Activated CD4-positive, alpha-beta T cell treated with anti-CD3 and anti-CD28 coated beads for 36 hours (primary cell): ENCODE measurements around the gene CDR2. TPM values are rescaled to one million over a fixed set of nuclear protein-coding genes. Genes with fewer than 3 reads are reported as not detected.

Experiments
- ATAC-seq: fragments of 200-7000 bp; cut with Tn5 transposase; one replicate; pipeline ENCODE4 v1.10.0; 2021; ENCODE audit warnings: mild to moderate bottlenecking, moderate library complexity
- CTCF ChIA-PET: fragments of 350-600 bp; sonication (Branson Sonifier 250); formaldehyde crosslinking; loops from one replicate; lab custom pipeline; 2021; ENCODE audit warnings: antibody characterized with exemption; lab: Charles Lee
- POLR2A ChIA-PET: fragments of 350-600 bp; sonication (Branson Sonifier 250); formaldehyde crosslinking; loops from one replicate; lab custom pipeline; 2021; ENCODE audit warnings: antibody characterized with exemption, inconsistent platforms; lab: Charles Lee
- DNase-seq: peaks from one replicate; pipeline ENCODE4 v3.0.0-alpha.2; 2020
- H3K27ac Mint-ChIP-seq: one replicate; pipeline ENCODE4 v1.8.0; 2021; ENCODE audit warnings: mixed read lengths
- H3K27me3 Mint-ChIP-seq: one replicate; pipeline ENCODE4 v1.8.0; 2021; ENCODE audit warnings: mixed read lengths
- H3K36me3 Mint-ChIP-seq: one replicate; pipeline ENCODE4 v1.8.0; 2021; ENCODE audit warnings: low read depth, mixed read lengths
- H3K4me1 Mint-ChIP-seq: one replicate; pipeline ENCODE4 v1.8.0; 2021; ENCODE audit warnings: mixed read lengths
- H3K4me3 Mint-ChIP-seq: one replicate; pipeline ENCODE4 v1.8.0; 2021; ENCODE audit warnings: mild to moderate bottlenecking, moderate library complexity, mixed read lengths
- H3K9me3 Mint-ChIP-seq: one replicate; pipeline ENCODE4 v1.8.0; 2021; ENCODE audit warnings: low read depth, mixed read lengths
- intact Hi-C, 2 experiments: fragments of 100-400 bp; cut with DNase I in 1 of 2; cut with micrococcal nuclease in 1 of 2; formaldehyde crosslinking; loops; one replicate each; pipeline versions ENCODE4 v1.14.2 to v1.15.1; 2022 to 2024; cut with DNase I, micrococcal nuclease
- total RNA-seq, 2 experiments: library from RNA; stranded (reverse); gene quantifications; one replicate each; pipeline ENCODE4 v1.2.3, GENCODE V29; 2021

CDR2 gene
- total RNA-seq, 2 experiments from 2014 or later = 29.5 to 33.7 TPM

GRCh38 chr16:22317001-22317530, 57.4 kb downstream of the CDR2 start:
- no peak for ATAC-seq
- H3K36me3 Mint-ChIP-seq = peaks cover 39% of the 10 kb centered on the region
- intact Hi-C loops = loop anchor here in 1 of 2 experiments (5.0 to 10.0 kb wide), 2 partner anchors 100 to 1162 kb away; partner anchors contain the start of genes DNAH3 and LDAF1

DNA sequence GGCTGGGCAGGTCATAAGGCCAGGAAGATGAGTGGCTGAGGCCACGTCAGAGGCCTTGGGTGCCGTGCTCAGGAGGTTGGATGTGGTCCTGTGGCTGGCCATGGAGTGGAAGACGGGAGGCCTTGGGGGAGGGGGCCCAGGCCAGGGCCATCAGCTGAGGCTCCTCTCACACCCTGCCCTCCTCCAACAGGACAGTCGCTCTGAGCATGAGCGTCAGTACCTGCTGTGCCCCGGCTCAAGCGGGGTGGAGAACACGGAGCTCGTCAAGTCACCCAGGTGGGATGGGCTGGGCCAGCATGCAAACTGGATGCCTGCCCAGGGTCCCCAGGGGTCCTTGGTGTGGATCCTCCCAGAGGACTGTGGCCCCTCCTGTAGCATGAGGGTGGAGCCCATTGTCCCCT, 58.0 kb downstream of the CDR2 start:
- Mint-ChIP-seq H3K9me3 (no peaks in the 10 kb centered on the region), H3K4me1 (peaks cover 4% of the 10 kb centered on the region), H3K36me3 (peaks cover 40% of the 10 kb centered on the region), H3K27me3 (no peaks in the 10 kb centered on the region), H3K4me3 (no peak overlapping the region), H3K27ac (no peak overlapping the region)
- ATAC-seq (no peak), DNase-seq (no peak)
- ChIA-PET CTCF (no interaction called here), POLR2A (no interaction called here)
- intact Hi-C loops = loop anchor here in 1 of 2 experiments (5.0 to 10.0 kb wide), 2 partner anchors 101 to 1162 kb away; partner anchors contain the start of genes DNAH3 and LDAF1

More at GRCh38 chr16:22317001-22317530, 57.4 kb downstream of the CDR2 start:
- ChIA-PET POLR2A (no interaction called here), CTCF (no interaction called here)
- no peak for DNase-seq
- Mint-ChIP-seq H3K27me3 (no peaks in the 10 kb centered on the region), H3K27ac (peak overlapping the region; percentile 31), H3K4me3 (no peak overlapping the region), H3K9me3 (no peaks in the 10 kb centered on the region), H3K4me1 (peaks cover 4% of the 10 kb centered on the region)

DNA sequence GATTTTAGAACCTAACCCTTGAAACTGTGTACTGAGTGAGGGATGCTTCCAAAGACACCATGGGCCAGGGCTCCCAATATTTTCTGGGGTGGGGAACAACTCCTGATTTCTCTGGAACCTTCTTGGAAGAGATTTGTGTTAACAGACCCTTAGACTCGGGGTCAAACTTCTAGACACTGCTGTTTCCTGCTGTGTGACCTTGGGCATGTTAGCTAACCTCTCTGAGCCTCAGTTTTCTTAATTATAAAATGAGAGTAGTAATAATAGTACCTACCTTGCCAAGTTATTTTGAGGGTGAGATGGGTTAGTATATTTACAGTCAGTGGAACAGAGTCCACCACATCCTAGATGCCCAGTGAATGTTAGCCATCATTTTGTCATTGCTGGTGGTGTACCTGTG, 58.4 kb downstream of the CDR2 start:
- no peaks in the 10 kb centered on the region for H3K27me3 Mint-ChIP-seq
- POLR2A ChIA-PET = no interaction called here
- no peaks in the 10 kb centered on the region for H3K9me3 Mint-ChIP-seq
- peaks cover 36% of the 10 kb centered on the region for H3K36me3 Mint-ChIP-seq
- intact Hi-C loops = loop anchor here in 1 of 2 experiments (5.0 to 10.0 kb wide), 2 partner anchors 101 to 1161 kb away; partner anchors contain the start of genes DNAH3 and LDAF1
- peaks cover under 1% of the 10 kb centered on the region for H3K4me1 Mint-ChIP-seq
- no peak overlapping the region for H3K27ac Mint-ChIP-seq
- DNase-seq (no peak), ATAC-seq (no peak)
- no peak overlapping the region for H3K4me3 Mint-ChIP-seq
- CTCF ChIA-PET = no interaction called here

DNA sequence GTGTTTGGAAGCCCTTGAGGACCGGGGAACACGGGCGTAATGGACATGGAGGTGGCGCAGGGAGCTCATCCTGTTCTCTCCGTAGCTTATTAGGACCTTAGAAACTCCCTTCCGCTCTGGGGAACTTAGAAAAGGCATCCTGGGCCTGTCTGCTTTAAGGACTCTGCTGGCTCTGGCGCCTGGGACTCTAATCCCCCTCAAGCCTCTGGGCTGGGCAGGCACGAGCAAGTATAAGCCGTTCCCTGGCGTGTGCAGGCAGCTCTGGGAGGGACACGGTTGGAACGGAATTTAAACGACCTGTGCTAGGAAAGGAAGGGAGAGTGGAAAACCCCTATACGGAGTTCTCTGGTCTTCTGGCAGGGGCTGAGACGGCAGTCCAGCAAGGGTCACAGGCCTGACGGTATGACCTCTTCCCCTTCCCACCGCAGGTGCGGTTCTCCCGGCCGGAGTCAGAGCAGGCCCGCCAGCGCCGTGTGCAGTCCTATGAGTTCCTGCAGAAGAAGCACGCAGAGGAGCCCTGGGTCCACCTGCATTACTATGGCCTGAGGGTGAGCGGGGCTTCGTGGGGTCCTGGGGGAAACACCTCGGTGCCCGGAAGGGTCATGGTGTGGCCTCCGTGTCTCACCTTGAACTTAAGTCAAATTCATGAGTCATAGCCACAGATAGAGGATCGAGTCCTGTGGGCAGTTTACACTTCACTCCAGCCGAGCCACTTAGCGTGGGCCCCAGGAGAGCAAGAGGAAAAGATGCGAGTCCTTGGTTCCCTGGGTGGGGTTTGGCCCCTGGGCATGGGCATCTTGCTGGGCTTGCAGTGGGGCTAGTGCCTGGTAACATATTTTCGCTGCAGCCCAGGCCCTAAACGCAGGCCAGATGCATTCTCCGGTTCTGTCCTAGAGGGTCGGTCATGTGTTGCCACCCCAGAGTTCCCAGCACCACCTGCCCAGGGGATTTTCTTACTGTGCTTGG, 59.5 kb downstream of the CDR2 start:
- ChIA-PET POLR2A (no interaction called here), CTCF (interaction anchor here (0.6 to 0.7 kb wide), 3 partner anchors 53 to 126 kb away, joined by 3 read pairs; no protein-coding TSS in a partner anchor)
- no peaks in the 10 kb centered on the region for H3K4me1 Mint-ChIP-seq
- no peak for ATAC-seq
- H3K27me3 Mint-ChIP-seq = no peaks in the 10 kb centered on the region
- H3K36me3 Mint-ChIP-seq = peaks cover 30% of the 10 kb centered on the region
- H3K9me3 Mint-ChIP-seq = no peaks in the 10 kb centered on the region
- DNase-seq = no peak
- intact Hi-C loops = loop anchor here in 1 of 2 experiments (5.0 to 10.0 kb wide), 3 partner anchors 102 to 1160 kb away; partner anchors contain the start of genes DNAH3 and LDAF1
- H3K4me3 Mint-ChIP-seq = no peak overlapping the region
- H3K27ac Mint-ChIP-seq = no peak overlapping the region

DNA sequence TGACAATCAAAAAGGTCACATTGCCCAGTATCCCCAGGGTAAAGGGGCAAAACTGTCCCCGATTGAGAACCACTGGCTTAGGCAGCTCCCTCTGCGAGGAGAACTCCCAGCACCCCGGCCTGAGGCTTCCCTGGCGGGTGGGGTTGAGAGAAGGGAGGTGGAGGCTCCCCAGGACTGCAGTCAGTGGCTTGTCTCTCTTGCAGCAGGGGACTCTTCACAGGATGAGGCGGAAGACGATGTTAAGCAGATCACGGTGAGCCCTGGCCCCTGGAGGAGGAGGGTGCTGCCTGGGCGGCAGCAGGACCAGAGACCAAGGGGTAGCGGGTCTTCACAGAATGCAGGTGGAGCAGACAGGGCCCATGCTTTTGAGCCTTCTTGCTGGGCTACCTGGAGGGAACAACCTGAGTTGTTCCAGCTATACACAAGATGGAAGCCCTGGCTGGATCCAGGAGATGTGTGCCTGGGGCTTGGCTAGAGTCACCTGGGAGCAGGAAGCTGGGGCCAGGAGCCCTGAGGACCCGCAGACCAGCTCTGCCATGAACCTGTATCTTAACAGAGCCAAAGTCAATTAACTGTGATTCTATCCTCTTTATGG, 60.4 kb downstream of the CDR2 start:
- peaks cover 29% of the 10 kb centered on the region for H3K36me3 Mint-ChIP-seq
- POLR2A ChIA-PET = no interaction called here
- H3K27me3 Mint-ChIP-seq = no peaks in the 10 kb centered on the region
- no peaks in the 10 kb centered on the region for H3K4me1 Mint-ChIP-seq
- CTCF ChIA-PET = interaction anchor here (0.6 to 1.0 kb wide), 4 partner anchors 14 to 125 kb away, joined by 3 read pairs; no protein-coding TSS in a partner anchor
- ATAC-seq = no peak
- peak overlapping the region; percentile 13 for H3K27ac Mint-ChIP-seq
- H3K9me3 Mint-ChIP-seq = no peaks in the 10 kb centered on the region
- intact Hi-C loops = loop anchor here in 1 of 2 experiments (5.0 to 10.0 kb wide), 2 partner anchors 747 to 1159 kb away; partner anchors contain the start of genes DNAH3 and LDAF1
- DNase-seq = no peak
- H3K4me3 Mint-ChIP-seq = no peak overlapping the region

DNA sequence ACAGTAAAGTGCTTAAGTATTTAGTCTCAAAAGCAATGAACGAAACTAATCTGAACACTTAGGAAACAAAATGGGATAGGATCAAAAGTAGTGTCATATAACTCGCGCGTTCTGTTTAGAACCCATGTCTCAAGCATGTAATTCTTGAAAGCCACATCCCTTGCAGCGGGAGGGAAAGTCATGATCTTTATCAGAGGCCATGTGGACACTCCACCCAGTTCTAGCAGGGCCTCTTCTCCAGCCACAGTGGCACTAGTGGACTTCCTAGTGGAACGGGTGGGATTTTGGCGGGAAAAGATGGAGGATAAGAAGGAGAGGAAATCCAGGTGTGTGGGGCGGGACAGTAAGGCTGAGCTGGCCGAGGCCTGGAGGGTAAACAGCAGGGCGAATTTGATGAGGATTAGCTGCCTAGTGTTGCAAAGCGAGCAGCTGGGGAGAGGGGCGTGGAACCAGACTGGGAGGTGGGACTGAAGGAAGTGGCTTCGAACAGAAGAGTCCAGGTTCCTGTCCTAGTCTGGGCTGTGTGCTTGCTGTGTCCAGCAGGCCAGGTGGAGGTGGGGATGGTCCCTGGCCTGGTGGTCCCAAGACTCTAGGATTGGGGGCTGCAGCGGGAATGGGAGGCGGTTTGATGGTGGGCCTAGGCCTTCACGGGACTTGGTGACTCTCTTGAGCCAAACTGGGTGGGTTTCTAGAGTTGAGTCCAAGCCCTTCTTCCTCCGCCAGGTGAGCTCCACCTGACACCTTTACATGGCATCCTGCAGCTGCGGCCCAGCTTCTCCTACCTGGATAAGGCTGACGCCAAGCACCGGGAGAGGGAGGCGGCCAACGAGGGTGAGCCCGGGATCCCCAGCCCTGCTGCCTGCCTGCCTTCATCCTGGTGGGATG, 61.3 kb downstream of the CDR2 start:
- H3K36me3 Mint-ChIP-seq = peaks cover 32% of the 10 kb centered on the region
- no peak overlapping the region for H3K27ac Mint-ChIP-seq
- CTCF ChIA-PET = interaction anchor here (1.0 kb wide), 1 partner anchor 13 kb away, joined by 3 read pairs; no protein-coding TSS in a partner anchor
- no peak for ATAC-seq
- H3K27me3 Mint-ChIP-seq = no peaks in the 10 kb centered on the region
- POLR2A ChIA-PET = interaction anchor here (0.6 to 0.7 kb wide), 2 partner anchors 12 to 109 kb away, joined by 3 to 6 read pairs; no protein-coding TSS in a partner anchor
- DNase-seq = no peak
- intact Hi-C loops = loop anchor here in 1 of 2 experiments (5.0 to 10.0 kb wide), 2 partner anchors 746 to 1158 kb away; partner anchors contain the start of genes DNAH3 and LDAF1
- H3K9me3 Mint-ChIP-seq = no peaks in the 10 kb centered on the region
- no peak overlapping the region for H3K4me3 Mint-ChIP-seq
- no peaks in the 10 kb centered on the region for H3K4me1 Mint-ChIP-seq

DNA sequence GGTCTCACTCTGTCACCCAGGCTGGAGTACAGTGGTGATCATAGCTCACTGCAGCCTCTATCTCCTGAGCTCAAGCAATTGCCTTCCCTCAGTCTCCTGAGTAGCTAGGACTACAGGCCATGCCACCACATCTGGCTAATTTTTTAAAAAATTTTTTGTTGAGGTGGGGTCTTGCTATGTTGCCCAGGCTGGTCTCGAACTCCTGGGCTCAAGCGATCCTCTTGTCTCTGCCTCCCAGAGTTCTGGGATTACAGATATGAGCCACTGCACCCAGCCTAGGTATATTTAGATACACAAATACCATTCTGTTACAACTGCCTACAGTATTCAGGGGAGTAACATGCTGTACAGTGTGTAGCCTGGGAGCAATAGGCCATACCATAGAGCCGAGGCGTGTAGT, 62.9 kb downstream of the CDR2 start:
- H3K27ac Mint-ChIP-seq = no peak overlapping the region
- peaks cover 35% of the 10 kb centered on the region for H3K36me3 Mint-ChIP-seq
- no peaks in the 10 kb centered on the region for H3K9me3 Mint-ChIP-seq
- H3K4me1 Mint-ChIP-seq = no peaks in the 10 kb centered on the region
- intact Hi-C loops = loop anchor here in 1 of 2 experiments (5.0 to 10.0 kb wide), 2 partner anchors 744 to 1157 kb away; partner anchors contain the start of genes DNAH3 and LDAF1
- ATAC-seq (no peak), DNase-seq (no peak)
- H3K4me3 Mint-ChIP-seq = no peak overlapping the region
- POLR2A ChIA-PET = no interaction called here
- CTCF ChIA-PET = interaction anchor here (0.7 kb wide), 1 partner anchor 35 kb away, joined by 3 read pairs; no protein-coding TSS in a partner anchor
- H3K27me3 Mint-ChIP-seq = no peaks in the 10 kb centered on the region

DNA sequence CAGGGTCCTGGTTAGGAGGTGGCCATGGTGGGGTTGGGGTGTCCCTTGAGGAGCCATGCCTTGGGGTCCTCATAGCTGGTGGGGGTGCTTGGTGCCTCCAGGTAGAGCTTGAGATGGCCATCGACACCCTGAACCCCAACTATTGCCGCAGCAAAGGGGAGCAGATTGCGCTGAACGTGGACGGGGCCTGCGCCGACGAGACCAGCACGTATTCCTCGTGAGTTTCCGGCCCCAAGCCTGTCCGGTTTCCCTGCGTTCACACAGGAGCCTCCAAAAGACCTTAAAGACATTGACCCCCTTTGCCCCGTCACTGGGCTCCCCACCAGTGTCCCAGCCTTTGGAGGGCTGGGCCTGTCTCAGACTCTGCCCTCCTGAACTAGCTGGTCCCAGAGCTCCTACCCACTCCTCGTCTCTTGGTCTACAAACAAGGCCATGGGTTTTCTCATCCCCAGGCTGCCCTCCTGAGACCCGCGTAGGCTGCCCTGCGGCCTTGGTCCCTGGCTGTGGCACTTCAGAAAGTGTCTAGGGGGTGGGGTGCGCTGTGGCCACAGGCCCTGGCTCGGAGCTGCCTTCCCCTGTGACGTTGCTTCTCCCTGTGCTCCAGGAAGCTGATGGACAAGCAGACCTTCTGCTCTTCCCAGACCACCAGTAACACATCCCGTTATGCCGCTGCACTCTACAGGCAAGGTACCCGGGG, 65.4 kb downstream of the CDR2 start:
- no peak for DNase-seq
- CTCF ChIA-PET = interaction anchor here (0.5 to 1.3 kb wide), 5 partner anchors 9 to 330 kb away, joined by 3 read pairs; no protein-coding TSS in a partner anchor
- Mint-ChIP-seq H3K27ac (no peak overlapping the region), H3K27me3 (no peaks in the 10 kb centered on the region), H3K4me1 (no peaks in the 10 kb centered on the region), H3K4me3 (no peak overlapping the region), H3K9me3 (no peaks in the 10 kb centered on the region), H3K36me3 (peaks cover 33% of the 10 kb centered on the region)
- intact Hi-C loops = no loop called here
- POLR2A ChIA-PET = interaction anchor here (0.6 kb wide), 1 partner anchor 1038 kb away, joined by 4 read pairs; no protein-coding TSS in a partner anchor
- no peak for ATAC-seq

DNA sequence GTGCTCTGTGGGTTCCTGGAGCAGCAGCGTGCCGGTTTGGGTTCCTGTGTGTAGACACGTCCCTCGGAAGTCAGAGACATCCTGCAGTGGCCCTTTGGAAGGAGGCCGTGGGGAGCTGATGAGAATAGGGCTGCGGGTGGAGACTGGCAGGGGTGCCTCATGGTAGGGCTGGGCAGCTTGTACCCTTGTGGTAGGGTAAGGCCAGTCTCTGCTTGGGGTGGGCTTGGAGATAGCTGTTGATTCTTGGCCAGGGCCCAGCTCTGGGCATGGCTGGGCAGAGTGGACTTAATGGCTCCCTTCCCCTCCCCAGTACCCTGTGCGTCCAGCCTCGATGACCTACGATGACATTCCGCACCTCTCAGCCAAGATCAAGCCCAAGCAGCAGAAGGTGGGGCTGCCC, 66.6 kb downstream of the CDR2 start:
- ATAC-seq (no peak), DNase-seq (no peak)
- peaks cover 2% of the 10 kb centered on the region for H3K4me1 Mint-ChIP-seq
- ChIA-PET CTCF (interaction anchor here (0.5 to 1.3 kb wide), 3 partner anchors 10 to 163 kb away, joined by 3 read pairs; no protein-coding TSS in a partner anchor), POLR2A (no interaction called here)
- H3K27ac Mint-ChIP-seq = no peak overlapping the region
- H3K9me3 Mint-ChIP-seq = no peaks in the 10 kb centered on the region
- intact Hi-C loops = no loop called here
- H3K36me3 Mint-ChIP-seq = peaks cover 35% of the 10 kb centered on the region
- no peaks in the 10 kb centered on the region for H3K27me3 Mint-ChIP-seq
- H3K4me3 Mint-ChIP-seq = no peak overlapping the region
